Omental fat pad (tissue), 4 donors: ENCODE results near the gene UPF3A. TPM values are rescaled to one million over a fixed set of nuclear protein-coding genes. Genes with fewer than 3 reads are reported as not detected.
"Not testable (repeated sequence)": the region's sequence is repeated elsewhere in the genome, so short reads cannot be mapped to it uniquely, and the experiment has no call there.

Experiments used
- ATAC-seq: fragments of 150-250 bp; one replicate; pipeline ENCODE4 v1.9.1; 2016; ENCODE audit warnings: mild to moderate bottlenecking, moderate library complexity; ENCODE audit not compliant: low FRiP score
- DNase-seq: peaks from one replicate; pipeline ENCODE4 v3.0.0-alpha.2; 2019; ENCODE audit warnings: low spot score
- total RNA-seq, 4 donors: library from RNA; depleted of rRNA; stranded (reverse); fragments of >200 nt; gene quantifications; one replicate each; pipeline ENCODE4 v1.1.0, GENCODE V29; 2016
- TF ChIP-seq, protein P1 (sequence below), 3 donors: fragments of 450-650 bp; IDR thresholded peaks; one replicate each; pipeline ENCODE4 v1.5.1; 2016 to 2017; ENCODE audit warnings: antibody characterized with exemption in 3 of 3, mild to moderate bottlenecking in 3 of 3, moderate library complexity in 2 of 3

The UPF3A gene
- total RNA-seq, 4 donors from 2014 or later, result 25.1 to 60.7 (median 39.0) TPM

DNA sequence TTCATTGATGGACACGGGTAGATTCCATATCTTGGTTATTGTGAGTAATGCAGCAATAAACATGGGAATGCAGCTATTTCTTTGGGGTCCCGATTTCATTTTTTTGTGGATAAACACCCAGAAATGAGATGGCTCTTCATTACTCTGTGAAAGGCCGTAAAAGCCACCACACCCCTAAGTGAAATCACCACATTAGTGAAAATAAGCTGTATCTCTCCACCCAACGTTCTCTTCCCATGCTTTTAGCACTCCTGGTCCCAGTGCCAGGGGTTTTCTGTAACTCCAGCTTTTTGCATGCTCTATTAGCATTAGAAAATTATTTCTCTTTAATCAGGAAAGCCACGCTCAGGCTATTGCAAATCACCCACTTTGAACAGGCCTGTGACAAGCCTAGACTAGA lies 48.7 kb downstream of the UPF3A start:
- DNase-seq, result no peak
- ATAC-seq, result no peak
- TF ChIP-seq, protein P1, sequence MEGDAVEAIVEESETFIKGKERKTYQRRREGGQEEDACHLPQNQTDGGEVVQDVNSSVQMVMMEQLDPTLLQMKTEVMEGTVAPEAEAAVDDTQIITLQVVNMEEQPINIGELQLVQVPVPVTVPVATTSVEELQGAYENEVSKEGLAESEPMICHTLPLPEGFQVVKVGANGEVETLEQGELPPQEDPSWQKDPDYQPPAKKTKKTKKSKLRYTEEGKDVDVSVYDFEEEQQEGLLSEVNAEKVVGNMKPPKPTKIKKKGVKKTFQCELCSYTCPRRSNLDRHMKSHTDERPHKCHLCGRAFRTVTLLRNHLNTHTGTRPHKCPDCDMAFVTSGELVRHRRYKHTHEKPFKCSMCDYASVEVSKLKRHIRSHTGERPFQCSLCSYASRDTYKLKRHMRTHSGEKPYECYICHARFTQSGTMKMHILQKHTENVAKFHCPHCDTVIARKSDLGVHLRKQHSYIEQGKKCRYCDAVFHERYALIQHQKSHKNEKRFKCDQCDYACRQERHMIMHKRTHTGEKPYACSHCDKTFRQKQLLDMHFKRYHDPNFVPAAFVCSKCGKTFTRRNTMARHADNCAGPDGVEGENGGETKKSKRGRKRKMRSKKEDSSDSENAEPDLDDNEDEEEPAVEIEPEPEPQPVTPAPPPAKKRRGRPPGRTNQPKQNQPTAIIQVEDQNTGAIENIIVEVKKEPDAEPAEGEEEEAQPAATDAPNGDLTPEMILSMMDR (IDR thresholded peaks at IDR 0.05), result no peak

DNA sequence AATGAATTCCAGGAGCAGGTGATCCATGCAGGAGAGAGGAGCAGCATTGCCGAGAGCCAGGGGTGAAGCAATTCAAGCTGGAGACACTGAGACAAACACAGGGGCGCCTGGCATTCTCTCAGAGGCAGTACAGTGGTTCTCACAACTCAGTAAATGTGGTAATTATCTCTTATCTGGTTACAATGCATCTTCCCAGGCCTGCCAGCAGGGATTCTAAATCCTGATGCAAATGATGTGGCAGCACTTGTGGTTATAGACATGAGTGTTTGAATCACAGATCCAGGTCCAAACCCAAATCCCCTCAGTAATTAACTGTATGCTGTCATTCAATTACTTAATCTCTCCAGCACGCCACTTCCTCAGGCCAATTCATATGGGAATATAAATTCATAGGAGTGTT lies 52.5 kb downstream of the UPF3A start:
- not testable (repeated sequence) for DNase-seq, ATAC-seq

DNA sequence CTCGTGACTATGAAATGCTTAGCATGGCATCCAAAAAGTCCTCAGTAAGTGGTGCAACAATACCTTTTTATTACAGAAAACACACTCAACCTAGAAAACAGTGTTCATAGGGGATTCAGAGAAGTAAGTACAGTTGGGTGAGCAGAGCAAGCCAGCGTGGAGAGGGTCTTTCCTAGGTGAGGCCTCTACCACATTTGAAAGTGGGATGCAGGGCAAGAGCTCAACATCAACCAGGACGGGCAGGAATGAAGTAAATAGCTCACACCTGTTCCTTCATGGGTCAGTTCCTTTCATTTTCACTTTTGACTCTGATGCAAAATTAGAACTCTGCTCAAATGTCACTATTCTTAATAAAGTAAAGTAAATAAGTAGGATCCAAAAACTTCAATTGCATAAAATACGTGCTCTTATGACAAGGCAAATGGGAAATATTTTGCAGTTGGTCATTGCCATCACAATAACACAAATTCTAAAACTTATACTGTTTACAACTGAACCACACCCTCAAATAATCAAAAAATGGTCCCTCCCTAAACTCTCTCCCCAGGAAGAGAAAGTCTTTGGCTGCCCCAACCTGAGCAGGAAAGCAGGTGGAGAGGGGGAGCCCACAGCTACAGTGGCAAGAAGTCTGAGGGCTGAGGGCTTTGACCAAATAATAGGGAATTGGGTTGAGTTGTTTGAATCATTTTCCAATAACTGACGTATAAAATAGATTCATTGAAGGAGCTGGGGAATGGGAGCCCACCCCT lies 53.1 kb downstream of the UPF3A start:
- TF ChIP-seq, protein P1 (IDR thresholded peaks at IDR 0.05), result no peak
- DNase-seq (no peak), ATAC-seq (no peak)

DNA sequence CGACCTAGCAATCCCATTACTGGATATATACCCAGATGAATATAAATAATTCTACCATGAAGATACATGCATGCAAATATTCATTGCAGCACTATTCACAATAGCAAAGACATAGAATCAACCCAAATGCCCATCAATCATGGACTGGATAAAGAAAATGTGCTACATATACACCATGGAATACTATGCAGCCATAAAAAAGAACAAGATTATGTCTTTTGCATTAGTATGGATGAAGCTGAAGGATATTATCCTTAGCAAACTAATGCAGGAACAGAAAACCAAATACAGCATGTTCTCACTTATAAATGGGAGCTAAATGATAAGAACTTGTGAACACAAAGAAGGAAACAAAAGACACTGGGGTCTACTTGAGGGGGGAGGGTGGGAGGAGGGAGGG lies 55.1 kb downstream of the UPF3A start:
- DNase-seq, ATAC-seq: not testable (repeated sequence)

DNA sequence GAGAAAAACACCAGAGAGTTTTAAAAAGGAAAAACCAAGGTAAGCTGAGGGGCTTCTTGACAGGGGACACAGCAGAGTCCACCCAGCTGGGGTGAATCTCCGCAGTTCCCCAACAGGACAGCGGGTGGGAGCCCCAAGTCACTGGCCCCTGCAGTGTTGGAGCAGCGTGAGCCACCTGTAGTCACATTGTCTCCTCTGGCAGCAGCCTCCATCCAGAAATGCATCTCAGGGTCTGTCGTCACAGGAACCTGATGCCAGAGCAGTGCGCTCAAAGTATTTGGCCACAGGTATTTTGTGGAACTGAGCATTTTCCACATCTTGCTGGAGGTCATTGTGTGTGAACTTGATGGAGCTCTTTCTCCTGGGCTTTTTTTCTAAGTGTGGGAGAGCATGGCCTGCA lies 57.6 kb downstream of the UPF3A start:
- ATAC-seq (no peak), DNase-seq (no peak)
- TF ChIP-seq, protein P1 (IDR thresholded peaks at IDR 0.05), result no peak

DNA sequence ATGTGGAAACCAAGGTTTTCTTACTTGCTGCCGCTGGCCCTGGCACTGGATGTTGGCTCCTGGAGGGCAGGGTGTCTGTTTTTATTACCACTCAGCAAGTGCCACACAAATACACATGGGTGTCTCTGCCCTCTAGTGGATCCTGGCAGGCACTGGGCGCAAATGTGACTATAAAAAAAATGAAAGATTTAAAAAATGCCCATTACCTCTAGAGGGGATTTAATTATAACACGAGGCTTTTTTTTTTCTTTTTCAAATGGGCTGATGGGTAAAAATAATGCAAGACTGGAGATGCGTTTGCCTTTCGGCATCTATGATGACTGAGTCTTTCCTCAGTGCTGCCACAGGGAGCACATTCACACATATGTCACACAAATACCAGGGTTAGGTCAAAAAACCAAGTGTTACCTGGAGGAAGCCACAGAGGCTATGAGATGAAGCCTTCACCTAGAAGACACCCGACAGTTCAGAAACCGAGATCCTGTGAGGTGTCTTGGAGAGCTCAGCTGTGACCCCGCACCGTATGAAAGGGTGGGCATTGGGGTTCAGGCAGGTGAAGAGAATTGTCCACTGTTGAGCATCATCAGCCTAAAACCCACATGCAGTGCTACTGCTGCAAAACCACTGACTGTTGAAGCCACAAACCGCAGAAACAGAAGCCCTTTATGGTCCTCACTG lies 58.6 kb downstream of the UPF3A start:
- ATAC-seq (no peak), DNase-seq (no peak)
- TF ChIP-seq, protein P1 (IDR thresholded peaks at IDR 0.05), result no peak

DNA sequence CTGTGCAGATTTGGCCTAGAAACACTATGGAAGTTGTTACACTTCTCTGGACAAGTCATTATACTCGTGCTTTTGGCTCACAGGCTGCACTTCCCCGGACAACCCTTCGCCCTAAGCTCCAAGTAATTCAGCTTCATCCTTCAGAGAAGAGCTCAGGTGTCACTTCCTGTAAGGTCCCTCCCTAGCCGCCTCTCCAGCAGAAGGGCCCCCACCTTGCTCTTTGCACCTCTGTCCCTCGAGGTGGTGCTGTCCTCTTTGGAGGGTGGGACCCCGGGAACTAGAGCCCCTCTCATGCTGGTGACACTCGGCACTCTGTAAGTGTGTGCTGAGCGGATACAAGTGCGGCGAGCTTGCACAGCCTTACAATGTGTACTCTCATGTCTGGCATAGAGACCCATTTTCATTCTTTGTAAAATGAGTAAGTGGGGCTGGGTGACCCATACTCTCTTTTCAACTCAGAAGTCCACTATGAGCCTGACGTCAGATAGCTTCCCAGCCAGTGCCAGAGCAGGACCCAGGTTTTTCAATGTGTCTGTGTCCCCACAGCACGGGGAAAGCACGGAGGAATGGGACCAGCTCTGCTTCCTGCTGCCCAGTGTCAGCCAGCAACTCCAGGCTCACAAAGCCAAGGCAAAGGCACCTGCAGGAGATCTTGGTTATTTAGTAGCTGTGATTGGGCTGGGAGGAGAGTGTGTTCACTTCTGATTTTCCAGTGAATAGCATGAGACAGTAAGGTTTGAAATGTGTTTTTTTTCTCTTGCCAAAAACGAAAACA lies 59.8 kb downstream of the UPF3A start:
- DNase-seq (no peak), ATAC-seq (no peak)
- TF ChIP-seq, protein P1 (IDR thresholded peaks at IDR 0.05), result no peak

DNA sequence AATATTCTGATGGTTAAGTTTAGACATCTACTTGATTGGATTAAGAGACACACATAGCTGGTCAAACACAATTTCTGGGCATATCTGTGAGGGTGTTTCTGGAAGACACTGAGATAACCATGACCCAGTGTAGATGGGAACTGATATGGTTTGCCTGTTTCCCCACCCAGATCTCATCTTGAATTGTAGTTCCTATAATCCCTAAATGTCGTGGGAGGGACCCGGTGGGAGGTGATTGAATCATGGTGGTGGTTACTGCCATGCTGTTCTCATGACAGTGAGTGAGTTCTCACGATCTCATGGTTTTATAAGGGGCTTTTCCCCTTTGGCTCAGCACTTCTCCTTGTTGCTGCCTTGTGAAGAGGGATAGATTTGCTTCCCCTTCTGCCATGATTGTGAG lies 65.9 kb downstream of the UPF3A start:
- DNase-seq, ATAC-seq: not testable (repeated sequence)

DNA sequence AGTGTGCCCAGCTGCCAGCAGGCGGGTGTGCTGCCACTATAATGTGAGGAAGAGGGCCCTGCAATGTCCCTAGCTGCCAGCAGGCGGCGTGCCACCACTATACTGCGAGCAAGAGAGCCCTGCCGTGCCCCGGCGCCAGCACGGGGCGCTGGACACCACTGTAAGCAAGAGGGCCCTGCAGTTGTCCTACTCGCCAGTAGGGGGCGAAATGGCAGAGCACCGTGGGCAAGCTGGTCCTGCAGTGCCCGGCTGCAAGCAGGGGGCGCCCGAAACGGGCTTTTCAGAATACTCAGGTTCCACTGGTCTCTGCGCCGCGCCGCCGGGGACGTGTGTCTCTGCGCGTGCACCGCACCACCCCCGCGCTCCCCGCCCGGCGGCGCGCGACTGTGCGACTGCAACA lies 71.4 kb downstream of the UPF3A start:
- not testable (repeated sequence) for DNase-seq, ATAC-seq

DNA sequence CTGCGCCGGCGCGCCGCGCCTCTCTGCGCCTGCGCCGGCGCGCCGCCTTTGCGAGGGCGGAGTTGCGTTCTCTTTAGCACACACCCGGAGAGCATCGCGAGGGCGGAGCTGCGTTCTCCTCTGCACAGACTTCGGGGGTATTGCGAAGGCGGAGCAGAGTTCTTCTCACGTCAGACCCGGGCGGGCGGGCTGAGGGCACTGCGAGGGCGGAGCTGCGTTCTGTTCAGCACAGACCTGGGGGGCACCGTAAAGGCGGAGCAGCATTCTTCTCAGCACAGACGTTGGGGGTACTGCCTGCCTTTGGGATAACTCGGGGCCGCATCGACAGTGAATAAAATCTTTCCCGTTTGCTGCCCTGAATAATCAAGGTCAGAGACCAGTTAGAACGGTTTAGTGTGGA lies 72.0 kb downstream of the UPF3A start:
- ATAC-seq, DNase-seq: not testable (repeated sequence)
